Astrocyte (in vitro differentiated cells and primary cell): ENCODE measurements around the gene PAX8.

Experiments
- CTCF ChIP-seq: IDR thresholded peaks from 2 replicates; pipeline ENCODE4 v1.5.1; 2011; ENCODE audit warnings: low read depth, mild to moderate bottlenecking, inconsistent platforms, low read length, moderate library complexity; ENCODE audit not compliant: insufficient read depth
- EZH2 ChIP-seq: IDR thresholded peaks from 2 replicates; pipeline ENCODE4 v1.6.1; 2012; ENCODE audit warnings: mild to moderate bottlenecking, low read length, inconsistent platforms; ENCODE audit not compliant: insufficient read depth

DNA sequence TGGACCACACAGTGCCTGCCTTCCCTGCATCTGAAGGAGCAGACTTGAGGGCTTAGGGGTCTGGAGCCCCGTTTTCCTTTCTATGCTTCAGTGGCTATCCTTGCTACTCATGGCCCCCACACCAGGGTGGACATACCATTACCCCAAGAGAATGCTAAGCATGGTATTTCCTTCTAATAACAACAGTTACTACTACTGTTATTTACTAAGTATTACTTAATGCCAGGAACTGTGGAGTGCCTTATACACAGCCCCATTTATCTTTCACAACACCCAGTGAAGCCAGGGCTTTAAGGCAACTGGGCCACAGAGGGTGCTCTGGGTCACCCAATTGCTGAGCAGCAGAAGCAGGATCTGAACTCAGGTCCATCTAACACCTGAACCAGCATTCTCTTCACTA lies 5.8 kb upstream of the PAX8 start:
- TF ChIP-seq CTCF, result no peak
- TF ChIP-seq EZH2, result no peak
